Body of pancreas (tissue), 4 donors: ENCODE results near the gene INAFM2. TPM values are rescaled to one million over a fixed set of nuclear protein-coding genes. Genes with fewer than 3 reads are reported as not detected.

Source experiments
- ATAC-seq: fragments of 150-250 bp; one replicate; pipeline ENCODE4 v1.9.1; 2016
- DNase-seq, 4 donors: peaks; one replicate each; pipeline ENCODE4 v3.0.0-alpha.2; 2019
- H3K27ac ChIP-seq, 4 donors: fragments of 200-600 bp; sonication (generic); 1 replicate in 3 of 4; 2 replicates in 1 of 4; pipeline versions ENCODE4 v1.5.1 to v1.6.1; 2016 to 2019; ENCODE audit warnings: mild to moderate bottlenecking in 1 of 4, mixed read lengths in 1 of 4, moderate library complexity in 1 of 4
- H3K27me3 ChIP-seq, 2 donors: fragments of 200-600 bp; sonication (generic); one replicate each; pipeline ENCODE4 v1.6.0; 2016; ENCODE audit warnings: mild to moderate bottlenecking in 1 of 2
- H3K36me3 ChIP-seq, 2 donors: fragments of 200-600 bp; sonication (generic); replicated peaks in 1 of 2; 2 replicates each; pipeline ENCODE4 v1.5.1; 2016; ENCODE audit warnings: low read depth in 2 of 2; ENCODE audit not compliant: insufficient read depth in 1 of 2
- H3K4me1 ChIP-seq: fragments of 200-600 bp; sonication (generic); one replicate; pipeline ENCODE4 v1.6.0; 2016
- H3K4me3 ChIP-seq, 2 donors: fragments of 200-600 bp; sonication (generic); 1 replicate in 1 of 2; 2 replicates in 1 of 2; pipeline ENCODE4 v1.5.1; 2016 to 2019
- H3K9me3 ChIP-seq, 3 donors: fragments of 200-600 bp; sonication (generic); 1 replicate in 2 of 3; 2 replicates in 1 of 3; pipeline ENCODE4 v1.5.1; 2016
- POLR2A ChIP-seq, 3 donors: fragments of 450-650 bp; IDR thresholded peaks; one replicate each; pipeline ENCODE4 v1.6.1; 2016; ENCODE audit warnings: antibody characterized with exemption in 3 of 3, mild to moderate bottlenecking in 2 of 3
- WGBS, 2 donors: methylation state at CpG; one replicate each; pipeline ENCODE4 v1.1.5; 2017; 5-methylcytosine and 5-hydroxymethylcytosine counted together
- intact Hi-C: fragments of 100-400 bp; cut with DNase I; formaldehyde crosslinking; loops from one replicate; pipeline ENCODE4 v1.15.1; 2023
- total RNA-seq, 2 donors: library from RNA; depleted of rRNA; stranded (reverse); fragments of >200 nt; gene quantifications; one replicate each; pipeline ENCODE4 v1.1.0, GENCODE V29; 2016
- TF ChIP-seq, protein P1 (sequence below), 7 experiments: fragments of 450-650 bp in 4 of 7; fragments of 200-600 bp in 3 of 7; sonication (generic) in 3 of 7; IDR thresholded peaks; one replicate each; pipeline ENCODE4 v1.5.1; 2016 to 2019; ENCODE audit warnings: antibody characterized with exemption in 7 of 7

INAFM2 gene
- total RNA-seq, 2 donors from 2014 or later = 8.8 to 22.4 TPM

DNA sequence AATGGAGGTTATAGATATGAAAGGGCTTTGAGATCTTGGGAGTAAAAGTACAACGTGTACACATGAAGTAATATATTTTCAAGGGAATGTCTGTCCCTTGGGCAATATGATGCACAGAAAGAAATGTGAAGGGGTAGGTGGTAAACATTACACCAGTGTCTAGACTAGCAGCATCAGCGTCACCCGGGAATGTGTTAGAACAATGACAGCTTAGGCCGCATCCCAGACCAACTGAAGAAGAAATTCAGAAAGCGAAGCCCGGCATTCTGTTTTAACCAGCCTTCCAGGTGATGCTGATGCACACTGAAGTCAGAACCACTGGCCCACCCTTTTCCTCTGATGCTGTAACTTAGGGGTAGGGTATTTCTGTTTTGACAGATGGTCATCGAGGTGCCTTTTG lies 6.3 kb downstream of the INAFM2 start:
- no peaks in the 10 kb centered on the region for H3K36me3 ChIP-seq
- H3K4me1 ChIP-seq = peaks cover 52% of the 10 kb centered on the region
- H3K4me3 ChIP-seq = no peak overlapping the region
- H3K27me3 ChIP-seq = no peaks in the 10 kb centered on the region
- H3K27ac ChIP-seq = peak overlapping the region in 2 of 4 donors; percentile 33 to 47
- no peak for DNase-seq
- ATAC-seq = no peak
- 82 to 85% methylated on average over 7 of the region's 7 CpGs for WGBS, 2 donors
- TF ChIP-seq, protein P1, sequence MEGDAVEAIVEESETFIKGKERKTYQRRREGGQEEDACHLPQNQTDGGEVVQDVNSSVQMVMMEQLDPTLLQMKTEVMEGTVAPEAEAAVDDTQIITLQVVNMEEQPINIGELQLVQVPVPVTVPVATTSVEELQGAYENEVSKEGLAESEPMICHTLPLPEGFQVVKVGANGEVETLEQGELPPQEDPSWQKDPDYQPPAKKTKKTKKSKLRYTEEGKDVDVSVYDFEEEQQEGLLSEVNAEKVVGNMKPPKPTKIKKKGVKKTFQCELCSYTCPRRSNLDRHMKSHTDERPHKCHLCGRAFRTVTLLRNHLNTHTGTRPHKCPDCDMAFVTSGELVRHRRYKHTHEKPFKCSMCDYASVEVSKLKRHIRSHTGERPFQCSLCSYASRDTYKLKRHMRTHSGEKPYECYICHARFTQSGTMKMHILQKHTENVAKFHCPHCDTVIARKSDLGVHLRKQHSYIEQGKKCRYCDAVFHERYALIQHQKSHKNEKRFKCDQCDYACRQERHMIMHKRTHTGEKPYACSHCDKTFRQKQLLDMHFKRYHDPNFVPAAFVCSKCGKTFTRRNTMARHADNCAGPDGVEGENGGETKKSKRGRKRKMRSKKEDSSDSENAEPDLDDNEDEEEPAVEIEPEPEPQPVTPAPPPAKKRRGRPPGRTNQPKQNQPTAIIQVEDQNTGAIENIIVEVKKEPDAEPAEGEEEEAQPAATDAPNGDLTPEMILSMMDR (IDR thresholded peaks at IDR 0.05) = no peak
- no peak for TF ChIP-seq POLR2A (IDR thresholded peaks at IDR 0.05)
- intact Hi-C loops = no loop called here
- H3K9me3 ChIP-seq = no peaks in the 10 kb centered on the region

DNA sequence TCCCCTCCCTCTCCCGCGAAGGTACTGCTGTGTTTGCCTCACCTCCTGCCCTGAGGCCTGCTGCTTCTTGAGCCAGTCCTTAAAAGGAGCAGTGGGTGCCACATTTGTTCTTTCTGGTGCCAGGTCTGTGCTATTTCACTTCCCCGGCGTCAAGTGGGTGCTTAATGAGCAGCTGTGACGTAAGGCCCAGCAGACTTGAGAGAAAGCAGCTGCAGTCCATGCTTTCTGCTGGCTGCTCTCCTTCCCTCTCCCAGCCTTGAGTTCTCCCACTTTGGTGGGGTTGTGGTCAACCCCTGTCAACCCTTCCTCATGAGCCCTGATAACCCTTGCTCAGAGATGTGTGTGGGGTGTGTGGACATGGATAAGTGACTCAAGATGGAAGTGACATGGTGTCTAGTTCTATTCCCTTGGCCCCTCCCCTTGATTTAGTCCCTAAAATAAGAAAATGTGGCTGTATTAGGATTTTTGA lies 6.9 kb downstream of the INAFM2 start:
- DNase-seq = peak in 1 of 4 donors; percentile 66
- TF ChIP-seq, protein P1 (IDR thresholded peaks at IDR 0.05) = no peak
- peak in 1 of 3 donors; percentile 31 for TF ChIP-seq POLR2A (IDR thresholded peaks at IDR 0.05)
- H3K27me3 ChIP-seq = no peaks in the 10 kb centered on the region
- H3K4me3 ChIP-seq = no peak overlapping the region
- no peaks in the 10 kb centered on the region for H3K9me3 ChIP-seq
- no peaks in the 10 kb centered on the region for H3K36me3 ChIP-seq
- 60% methylated on average over 5 of the region's 5 CpGs for WGBS, 2 donors
- peaks cover 52% of the 10 kb centered on the region for H3K4me1 ChIP-seq
- intact Hi-C loops = no loop called here
- peak overlapping the region in 2 of 4 donors; percentile 33 to 47 for H3K27ac ChIP-seq
- ATAC-seq = peak; percentile 41

DNA sequence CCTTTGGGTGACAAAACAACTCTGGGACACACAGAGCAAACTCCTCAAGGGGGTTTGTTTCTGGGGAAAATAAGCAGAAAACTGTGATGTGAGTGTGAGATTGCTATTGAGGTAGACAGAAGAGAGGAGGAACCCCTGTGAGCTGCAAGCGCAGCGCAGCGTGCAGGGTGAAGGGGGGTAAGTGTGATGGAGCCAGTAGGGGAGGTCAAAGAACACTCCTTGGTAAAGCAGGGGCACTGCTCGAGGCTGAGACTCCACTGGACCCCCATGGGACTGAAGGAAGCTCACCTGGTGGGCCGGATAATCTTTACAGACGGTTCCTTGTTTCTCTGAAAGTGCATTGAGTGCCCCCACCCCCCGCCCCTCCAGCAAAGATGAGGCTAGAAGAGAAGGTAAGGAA lies 7.5 kb downstream of the INAFM2 start:
- Histone ChIP-seq H3K9me3 (no peaks in the 10 kb centered on the region), H3K4me1 (peaks cover 52% of the 10 kb centered on the region), H3K27ac (peak overlapping the region in 1 of 4 donors; percentile 47), H3K4me3 (no peak overlapping the region), H3K27me3 (no peaks in the 10 kb centered on the region), H3K36me3 (no peaks in the 10 kb centered on the region)
- TF ChIP-seq, protein P1 (IDR thresholded peaks at IDR 0.05) = no peak
- TF ChIP-seq POLR2A (IDR thresholded peaks at IDR 0.05) = no peak
- no peak for ATAC-seq
- no peak for DNase-seq
- intact Hi-C loops = no loop called here
- WGBS, 2 donors = 87 to 88% methylated on average over 7 of the region's 7 CpGs

DNA sequence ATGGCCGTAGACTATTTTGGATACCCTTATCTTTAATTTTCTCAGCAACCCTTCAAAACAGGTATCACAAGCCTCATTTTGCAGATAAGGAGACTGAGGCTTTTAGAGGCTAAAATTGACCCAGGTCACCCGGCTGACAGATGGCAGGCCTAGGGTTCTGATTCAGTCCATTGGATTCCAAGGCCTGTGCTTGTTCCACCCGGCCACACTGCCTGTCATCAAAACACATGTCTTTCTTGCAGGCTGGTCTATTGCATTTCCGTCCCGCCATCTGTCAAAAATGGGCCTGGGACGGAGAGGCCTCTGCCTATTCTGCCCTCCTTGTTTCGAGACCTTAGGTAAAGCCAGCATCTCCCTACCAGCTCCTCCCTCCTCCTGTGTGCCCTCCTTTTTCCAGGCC lies 8.1 kb downstream of the INAFM2 start:
- DNase-seq = no peak
- peaks cover 54% of the 10 kb centered on the region for H3K4me1 ChIP-seq
- WGBS, 2 donors = 84 to 86% methylated on average over 7 of the region's 7 CpGs
- no peaks in the 10 kb centered on the region for H3K27me3 ChIP-seq
- no peak for ATAC-seq
- intact Hi-C loops = no loop called here
- H3K36me3 ChIP-seq = no peaks in the 10 kb centered on the region
- no peak overlapping the region for H3K27ac ChIP-seq
- H3K9me3 ChIP-seq = no peaks in the 10 kb centered on the region
- no peak overlapping the region for H3K4me3 ChIP-seq
- TF ChIP-seq, protein P1 (IDR thresholded peaks at IDR 0.05) = no peak
- TF ChIP-seq POLR2A (IDR thresholded peaks at IDR 0.05) = no peak

DNA sequence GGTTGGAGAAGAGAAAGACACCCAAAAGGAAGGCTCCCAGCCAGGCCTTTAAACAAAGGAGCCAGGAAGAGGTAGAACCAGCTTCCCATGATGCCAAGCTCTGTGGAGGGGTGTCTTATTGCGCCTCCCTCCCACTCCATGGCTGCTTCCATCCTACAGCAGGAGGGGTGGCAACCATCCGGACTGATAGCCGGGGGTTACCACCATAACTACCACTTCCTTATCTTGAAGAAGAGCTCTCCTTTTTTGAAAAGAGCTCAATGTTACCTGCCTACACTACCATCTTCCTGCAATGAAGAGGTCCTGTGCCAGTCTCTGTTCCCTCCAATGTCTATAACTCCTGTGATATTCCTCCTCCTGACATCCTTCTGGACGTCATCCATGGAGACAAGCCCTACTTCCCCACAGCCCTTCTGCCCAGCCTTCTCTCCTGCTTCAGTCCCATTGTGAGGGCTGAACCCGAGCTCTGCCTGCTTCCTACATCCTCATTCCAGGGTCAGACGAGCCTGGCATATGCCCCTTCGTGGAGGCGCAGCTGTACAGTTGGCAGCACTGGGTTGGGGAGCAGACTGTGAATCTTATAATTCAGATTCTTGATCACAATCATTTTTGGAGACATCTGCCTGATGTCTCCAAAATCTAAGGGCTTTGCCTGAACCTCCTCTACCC lies 8.8 kb downstream of the INAFM2 start:
- no peak for ATAC-seq
- intact Hi-C loops = no loop called here
- no peak for TF ChIP-seq POLR2A (IDR thresholded peaks at IDR 0.05)
- Histone ChIP-seq H3K27ac (peak overlapping the region in 2 of 4 donors; percentile 19 to 21), H3K9me3 (no peaks in the 10 kb centered on the region), H3K4me1 (peaks cover 54% of the 10 kb centered on the region), H3K27me3 (no peaks in the 10 kb centered on the region), H3K4me3 (no peak overlapping the region), H3K36me3 (no peaks in the 10 kb centered on the region)
- 68 to 82% methylated on average over 8 of the region's 8 CpGs for WGBS, 2 donors
- no peak for DNase-seq
